Choroid plexus epithelial cell (primary cell): ENCODE data around the gene NGEF.

Experiments
- DNase-seq: peaks from one replicate; pipeline ENCODE4 v3.0.0-alpha.2; 2010; ENCODE audit warnings: low read depth
- H3K4me3 ChIP-seq: 2 replicates; pipeline ENCODE4 v1.5.1; 2011; ENCODE audit warnings: low read depth, mild to moderate bottlenecking, control low read depth, low read length, moderate library complexity
- TF ChIP-seq, protein P1 (sequence below): conservative IDR thresholded peaks from 2 replicates; pipeline ENCODE4 v1.5.1; 2011; ENCODE audit warnings: low read depth, mild to moderate bottlenecking, control low read depth, inconsistent platforms, low read length, moderate library complexity

Gene NGEF

GRCh38 chr2:232866104-232866503 is 147.0 kb downstream of the NGEF start:
- no peak overlapping the region for H3K4me3 ChIP-seq
- TF ChIP-seq, protein P1, sequence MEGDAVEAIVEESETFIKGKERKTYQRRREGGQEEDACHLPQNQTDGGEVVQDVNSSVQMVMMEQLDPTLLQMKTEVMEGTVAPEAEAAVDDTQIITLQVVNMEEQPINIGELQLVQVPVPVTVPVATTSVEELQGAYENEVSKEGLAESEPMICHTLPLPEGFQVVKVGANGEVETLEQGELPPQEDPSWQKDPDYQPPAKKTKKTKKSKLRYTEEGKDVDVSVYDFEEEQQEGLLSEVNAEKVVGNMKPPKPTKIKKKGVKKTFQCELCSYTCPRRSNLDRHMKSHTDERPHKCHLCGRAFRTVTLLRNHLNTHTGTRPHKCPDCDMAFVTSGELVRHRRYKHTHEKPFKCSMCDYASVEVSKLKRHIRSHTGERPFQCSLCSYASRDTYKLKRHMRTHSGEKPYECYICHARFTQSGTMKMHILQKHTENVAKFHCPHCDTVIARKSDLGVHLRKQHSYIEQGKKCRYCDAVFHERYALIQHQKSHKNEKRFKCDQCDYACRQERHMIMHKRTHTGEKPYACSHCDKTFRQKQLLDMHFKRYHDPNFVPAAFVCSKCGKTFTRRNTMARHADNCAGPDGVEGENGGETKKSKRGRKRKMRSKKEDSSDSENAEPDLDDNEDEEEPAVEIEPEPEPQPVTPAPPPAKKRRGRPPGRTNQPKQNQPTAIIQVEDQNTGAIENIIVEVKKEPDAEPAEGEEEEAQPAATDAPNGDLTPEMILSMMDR = no peak
- no peak for DNase-seq

DNA sequence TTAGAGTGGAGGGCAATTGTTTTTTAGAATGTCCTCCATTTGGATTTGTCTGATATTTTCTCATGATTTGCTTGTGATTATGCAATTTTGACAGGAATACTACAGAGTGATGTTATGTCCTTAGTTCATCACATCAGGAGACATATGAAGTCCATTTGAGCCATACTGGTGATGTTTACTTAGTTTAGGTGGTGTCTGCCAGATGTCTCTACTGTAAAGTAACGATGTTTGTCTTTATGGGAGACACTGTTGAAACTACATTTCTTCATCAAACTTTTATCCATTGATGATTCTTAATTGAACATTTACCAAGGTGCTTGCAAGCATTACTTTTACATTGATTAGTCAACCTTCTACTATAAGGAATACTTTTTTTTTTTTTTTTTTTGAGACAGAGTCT is 147.9 kb downstream of the NGEF start:
- no peak for DNase-seq
- H3K4me3 ChIP-seq = no peak overlapping the region
- TF ChIP-seq, protein P1 = no peak

- DNase-seq = no peak
- TF ChIP-seq, protein P1 = no peak
- H3K4me3 ChIP-seq = no peak overlapping the region
These were observed 149.1 kb downstream of the NGEF start for GRCh38 chr2:232863996-232864395.

GRCh38 chr2:232861353-232861752 is 151.7 kb downstream of the NGEF start:
- no peak overlapping the region for H3K4me3 ChIP-seq
- DNase-seq = no peak
- TF ChIP-seq, protein P1 = no peak

DNA sequence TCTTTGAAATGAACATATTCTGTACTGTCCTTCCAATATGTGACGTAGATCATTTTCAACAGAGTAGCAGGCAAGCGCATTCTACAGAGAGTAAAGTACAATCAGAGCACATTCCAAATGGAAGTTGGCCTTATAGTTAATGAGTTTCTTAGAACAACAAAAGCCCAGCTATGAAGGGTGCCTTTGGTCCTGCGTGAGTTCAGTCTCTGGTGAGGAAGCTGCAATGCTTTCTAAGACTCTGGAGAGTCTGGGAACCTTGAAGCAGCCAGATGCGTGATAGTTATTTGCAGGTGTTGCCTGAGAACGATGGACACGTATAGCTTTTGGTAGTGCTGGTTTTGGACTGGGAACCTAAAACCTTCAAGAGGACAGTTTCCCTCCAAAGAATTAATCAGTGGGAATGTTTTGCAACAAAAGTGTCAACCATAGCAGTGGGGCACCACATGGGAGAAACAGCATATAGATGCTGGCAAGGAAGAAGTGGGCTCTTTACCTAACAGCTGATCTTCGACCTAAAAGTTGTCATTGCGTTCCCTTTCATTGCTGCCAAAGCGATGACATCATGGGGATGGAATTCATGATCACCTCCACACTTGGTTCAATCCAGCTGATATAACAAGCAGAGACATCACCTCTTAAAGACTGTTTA is 152.3 kb downstream of the NGEF start:
- no peak overlapping the region for H3K4me3 ChIP-seq
- TF ChIP-seq, protein P1 = no peak
- DNase-seq = peak; percentile 45

DNA sequence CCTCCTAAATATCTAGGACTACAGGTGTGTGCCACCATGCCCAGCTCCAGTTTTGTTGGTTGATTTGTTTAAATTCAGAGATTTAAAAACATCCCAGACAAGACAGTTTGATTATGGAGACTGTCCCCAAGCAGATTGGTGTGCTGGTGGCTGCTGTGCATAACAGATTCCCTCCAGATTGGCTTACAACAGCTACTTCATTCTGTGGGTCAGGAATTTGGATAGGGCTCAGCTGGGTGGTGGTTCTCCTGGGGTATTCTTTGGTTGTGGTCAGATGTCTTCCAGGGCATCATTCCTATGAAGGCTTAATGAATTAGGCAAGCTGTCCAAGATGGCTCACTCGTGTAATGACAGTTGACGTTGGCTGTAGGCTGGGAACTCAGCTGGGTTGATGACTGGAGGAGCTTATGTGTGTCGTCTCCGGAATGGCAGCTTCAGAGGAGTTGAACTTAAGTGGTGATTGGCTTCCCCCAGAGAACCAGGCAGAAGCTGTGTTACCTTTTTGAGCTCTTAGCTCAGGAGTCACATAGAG is 153.6 kb downstream of the NGEF start:
- TF ChIP-seq, protein P1 = no peak
- DNase-seq = no peak
- no peak overlapping the region for H3K4me3 ChIP-seq

- DNase-seq = peak; percentile 56
- TF ChIP-seq, protein P1 = no peak
These were observed 155.9 kb downstream of the NGEF start for GRCh38 chr2:232857158-232857563.

More at GRCh38 chr2:232857158-232857563, 155.9 kb downstream of the NGEF start:
- H3K4me3 ChIP-seq = no peak overlapping the region
